HG02759 (cell line): ENCODE measurements around the gene NOTCH2.
"Not testable (repeated sequence)": the region's sequence is repeated elsewhere in the genome, so short reads cannot be mapped to it uniquely, and the experiment has no call there.

Experiments
- ATAC-seq: cut with Tn5 transposase; IDR thresholded peaks from one replicate; pipeline ENCODE4 v1.9.1; 2021; ENCODE audit warnings: mild to moderate bottlenecking, moderate library complexity; ENCODE audit not compliant: unreplicated experiment

The NOTCH2 gene

GRCh38 chr1:119975582-119976254 is 93.7 kb downstream of the NOTCH2 start:
- not testable (repeated sequence) for ATAC-seq

GRCh38 chr1:119975006-119975405 is 94.5 kb downstream of the NOTCH2 start:
- no peak for ATAC-seq

- ATAC-seq, result no peak
Measured at GRCh38 chr1:119974013-119974412, 95.4 kb downstream of the NOTCH2 start.

- ATAC-seq, result no peak
Measured at GRCh38 chr1:119971710-119972570, 97.5 kb downstream of the NOTCH2 start.

- no peak for ATAC-seq
Measured at GRCh38 chr1:119968601-119969000, 100.9 kb downstream of the NOTCH2 start.

- ATAC-seq, result peak; percentile 97
Measured at GRCh38 chr1:119968068-119968492, 101.4 kb downstream of the NOTCH2 start.

GRCh38 chr1:119966681-119967080 is 102.8 kb downstream of the NOTCH2 start:
- ATAC-seq, result no peak

- no peak for ATAC-seq
Measured at GRCh38 chr1:119966020-119966419, 103.4 kb downstream of the NOTCH2 start.

- no peak for ATAC-seq
Measured at GRCh38 chr1:119964673-119965363, 104.6 kb downstream of the NOTCH2 start.

GRCh38 chr1:119962296-119962968 is 107.0 kb downstream of the NOTCH2 start:
- ATAC-seq, result no peak

GRCh38 chr1:119960501-119960900 is 109.0 kb downstream of the NOTCH2 start:
- no peak for ATAC-seq

- no peak for ATAC-seq
Measured at GRCh38 chr1:119959268-119960220, 109.9 kb downstream of the NOTCH2 start.

- ATAC-seq, result no peak
Measured at GRCh38 chr1:119958223-119958622, 111.2 kb downstream of the NOTCH2 start.

GRCh38 chr1:119956306-119956705 is 113.2 kb downstream of the NOTCH2 start:
- no peak for ATAC-seq

- no peak for ATAC-seq
Measured at GRCh38 chr1:119954476-119955422, 114.7 kb downstream of the NOTCH2 start.

- no peak for ATAC-seq
Measured at GRCh38 chr1:119953266-119953998, 116.0 kb downstream of the NOTCH2 start.

GRCh38 chr1:119952496-119952895 is 117.0 kb downstream of the NOTCH2 start:
- no peak for ATAC-seq
